Measurements from ENCODE around the gene FMNL2.

Gene FMNL2

DNA sequence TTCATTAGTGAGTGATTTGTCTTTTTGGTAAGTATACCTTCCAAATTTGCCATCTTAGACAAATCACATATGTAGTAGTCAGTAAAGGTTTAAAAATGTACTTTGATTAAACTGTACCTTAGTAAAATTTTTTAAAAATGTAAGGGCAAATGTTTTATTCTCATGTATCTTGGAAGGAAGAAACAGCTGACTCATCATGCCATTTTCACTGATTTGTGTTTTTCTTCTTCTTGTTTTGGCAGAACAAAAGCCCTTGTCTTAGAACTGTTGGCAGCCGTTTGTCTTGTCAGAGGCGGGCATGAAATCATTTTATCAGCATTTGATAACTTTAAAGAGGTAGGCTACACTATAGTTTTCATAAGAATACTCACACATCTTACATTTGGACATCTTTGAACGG lies 245.7 kb downstream of the FMNL2 start:
- no peak for DNase-seq (ENCODE audit: low read depth, low spot score)

DNA sequence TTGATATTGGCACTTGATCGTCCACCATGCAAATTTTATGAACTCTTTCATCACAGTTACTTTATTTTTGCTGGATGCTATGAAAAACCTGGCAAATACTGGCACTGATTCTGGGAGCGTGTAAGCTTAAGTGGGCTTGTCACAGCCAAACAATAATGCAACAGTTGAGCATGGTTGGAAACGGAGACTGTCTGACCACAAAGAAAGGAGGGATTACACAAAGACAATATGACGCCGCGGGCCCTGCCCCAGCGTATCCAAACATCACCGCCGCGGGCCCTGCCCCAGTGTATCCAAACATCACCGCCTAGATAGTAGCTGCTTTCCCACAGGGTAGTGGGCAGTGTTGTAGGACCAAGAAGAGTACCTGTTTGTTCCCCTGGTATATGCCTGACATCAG lies 246.4 kb downstream of the FMNL2 start:
- DNase-seq (ENCODE audit: low read depth, low spot score), result no peak

DNA sequence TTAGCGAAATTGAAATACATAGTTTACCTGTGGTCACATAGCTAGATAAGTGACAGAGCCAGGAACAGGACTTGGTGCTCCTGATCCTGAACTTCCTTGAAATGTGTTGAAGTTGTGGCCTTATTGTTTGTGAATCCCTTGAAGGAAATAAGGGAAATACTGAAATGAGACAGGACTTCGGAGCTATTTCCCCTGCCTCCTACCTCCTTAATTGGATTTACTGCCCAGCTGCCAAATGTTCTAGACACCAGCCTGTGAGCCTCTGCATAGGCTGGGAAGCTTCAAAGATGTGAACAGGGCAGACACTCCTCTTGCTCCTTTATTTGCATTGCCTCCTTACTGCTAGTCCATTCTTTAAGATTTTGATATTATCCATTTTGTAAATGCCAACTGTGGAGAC lies 247.1 kb downstream of the FMNL2 start:
- DNase-seq (ENCODE audit: low read depth, low spot score), result no peak

GRCh38 chr2:152583512-152584229 lies 248.7 kb downstream of the FMNL2 start:
- DNase-seq (ENCODE audit: low read depth, low spot score), result no peak

DNA sequence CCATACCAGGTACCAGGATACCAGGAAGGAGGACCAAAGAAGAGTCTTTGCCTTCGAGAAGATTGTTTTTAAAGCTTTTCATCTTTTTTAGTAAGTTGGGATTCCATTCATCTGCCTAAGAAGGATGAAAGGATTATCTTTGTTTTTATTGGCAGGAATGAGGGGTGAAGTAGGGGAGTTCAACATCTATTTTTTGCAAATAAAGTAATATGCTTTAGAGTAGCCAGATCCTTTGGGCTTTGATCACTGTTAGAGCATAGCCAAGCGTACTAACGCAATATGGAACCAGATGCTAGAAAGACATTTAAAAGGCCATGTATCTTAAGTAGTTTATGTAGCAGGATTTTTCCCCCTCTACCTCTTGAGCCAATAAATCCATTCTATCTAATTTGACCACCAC lies 249.3 kb downstream of the FMNL2 start:
- no peak for DNase-seq (ENCODE audit: low read depth, low spot score)

DNA sequence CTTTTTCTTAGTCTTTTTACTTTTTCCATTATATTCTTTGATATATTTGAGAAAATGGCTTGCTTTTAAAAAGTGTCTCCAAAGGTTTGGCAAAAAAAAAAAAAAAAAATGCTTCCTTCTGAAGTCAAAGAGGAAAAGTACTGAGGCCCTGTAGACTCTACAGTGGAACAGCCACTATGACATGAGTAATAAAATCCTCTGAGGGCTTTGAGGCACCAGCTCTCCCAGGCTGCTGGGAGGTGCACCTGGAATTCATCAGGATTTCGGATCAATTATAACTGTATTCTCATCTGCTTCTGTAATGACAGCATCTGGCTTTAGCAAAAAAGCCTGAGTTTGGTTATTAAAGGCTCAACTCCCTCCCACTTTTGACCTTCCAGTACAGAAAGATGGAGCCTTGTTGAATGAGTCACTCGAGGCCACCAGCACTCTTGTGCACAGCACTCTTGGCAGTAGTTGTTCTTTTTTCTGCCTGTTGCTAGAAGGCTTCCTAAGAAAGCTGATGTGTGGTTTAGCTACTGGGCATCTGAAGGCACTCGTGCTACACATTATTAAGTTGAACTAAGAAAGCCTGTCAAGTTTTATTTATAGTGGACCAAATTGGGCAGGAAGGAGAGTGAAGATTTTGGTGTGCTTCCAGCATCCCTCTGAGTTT lies 251.0 kb downstream of the FMNL2 start:
- no peak for DNase-seq (ENCODE audit: low read depth, low spot score)

DNA sequence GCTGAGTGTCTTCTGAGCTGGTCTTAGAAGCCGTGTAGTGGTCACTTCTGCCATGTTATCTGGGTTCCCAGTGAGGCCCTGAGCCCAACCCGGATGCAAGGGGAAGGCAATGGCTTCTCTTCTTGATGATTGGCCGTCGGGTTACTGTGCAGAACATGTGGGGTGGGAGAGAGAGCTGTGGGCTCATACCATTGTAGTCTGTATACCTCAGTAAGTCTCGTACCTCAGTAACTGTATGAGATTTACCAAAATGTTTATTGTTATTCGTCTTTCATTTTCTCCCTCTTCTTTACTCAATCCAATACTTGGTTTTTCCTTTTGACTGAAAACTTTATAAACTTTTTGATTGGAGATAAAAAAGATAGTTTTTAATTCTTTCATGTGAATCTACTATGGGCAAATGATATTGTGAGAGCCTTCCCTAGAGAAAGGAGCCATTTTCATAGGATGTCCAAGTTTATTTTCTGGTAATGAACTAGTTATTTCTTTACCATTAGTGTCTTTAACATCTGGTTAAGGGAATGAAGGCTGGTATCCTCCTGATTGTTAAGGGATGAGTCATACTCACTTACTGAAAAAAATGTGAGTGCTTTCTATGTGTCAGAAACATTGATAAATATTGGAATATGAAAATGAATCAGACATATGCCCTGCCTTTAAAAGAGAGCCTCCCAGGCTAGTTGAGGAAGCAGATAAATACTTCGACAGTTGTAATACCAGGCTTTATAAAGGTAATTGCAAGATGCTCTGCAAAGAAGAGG lies 252.4 kb downstream of the FMNL2 start:
- no peak for DNase-seq (ENCODE audit: low read depth, low spot score)

DNA sequence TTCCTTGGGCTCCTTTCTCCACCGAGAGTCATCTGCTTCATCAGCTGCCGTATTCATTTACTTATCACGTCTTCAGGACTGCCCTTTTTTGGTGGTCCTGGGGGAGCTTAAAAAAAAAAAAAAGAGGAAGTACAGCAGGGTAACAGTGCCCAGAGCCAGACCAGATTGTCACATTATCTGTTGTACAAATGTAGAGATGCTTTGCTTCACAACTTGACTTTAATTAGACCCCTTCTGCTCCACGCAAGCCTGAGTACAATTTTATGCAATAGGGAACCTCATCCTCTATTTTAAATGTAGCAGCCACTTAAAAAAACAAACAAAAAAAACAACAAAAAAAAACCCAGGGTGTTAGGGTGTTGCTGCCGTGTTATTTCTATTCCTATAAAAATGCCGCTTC lies 254.0 kb downstream of the FMNL2 start:
- DNase-seq (ENCODE audit: low read depth, low spot score), result no peak

DNA sequence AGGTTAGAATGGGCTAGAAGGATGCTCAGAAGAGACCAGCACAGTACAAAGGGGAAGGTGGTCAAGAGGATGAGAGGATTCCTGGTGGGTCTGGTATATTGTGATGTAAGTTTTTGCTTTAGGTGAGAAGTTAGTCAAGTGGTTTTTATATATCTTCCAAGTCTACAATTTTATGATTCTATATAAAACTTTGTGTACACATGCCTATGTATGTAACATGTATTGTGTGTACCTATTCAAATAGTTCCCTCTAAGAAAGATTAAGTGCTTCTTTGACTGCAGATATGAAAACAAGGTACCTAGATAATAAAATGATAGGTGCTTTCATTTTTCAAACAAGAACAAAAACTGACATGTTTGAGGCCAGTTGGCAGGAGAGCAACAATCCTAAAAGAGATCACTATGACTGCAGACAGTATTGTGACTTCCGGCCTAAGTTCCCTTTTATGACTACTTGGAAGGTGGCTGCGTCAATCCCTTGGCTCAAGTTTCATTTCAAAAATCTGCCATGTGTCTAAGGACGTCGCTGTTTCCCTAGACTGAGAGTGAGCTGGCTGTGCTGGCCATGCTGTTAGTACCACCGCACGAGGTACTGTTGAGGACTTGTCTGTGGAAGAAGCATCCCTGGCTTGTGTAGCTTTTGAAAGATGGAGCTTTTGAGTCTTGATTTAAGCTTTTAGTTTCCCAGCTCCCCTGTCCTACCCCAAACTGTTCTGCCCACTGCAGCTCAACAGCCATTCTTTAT lies 259.2 kb downstream of the FMNL2 start:
- no peak for DNase-seq (ENCODE audit: low read depth, low spot score)

GRCh38 chr2:152594792-152595191 lies 259.8 kb downstream of the FMNL2 start:
- DNase-seq (ENCODE audit: low read depth, low spot score), result no peak

- no peak for DNase-seq (ENCODE audit: low read depth, low spot score)
Observed at GRCh38 chr2:152598975-152599759, 264.2 kb downstream of the FMNL2 start.

DNA sequence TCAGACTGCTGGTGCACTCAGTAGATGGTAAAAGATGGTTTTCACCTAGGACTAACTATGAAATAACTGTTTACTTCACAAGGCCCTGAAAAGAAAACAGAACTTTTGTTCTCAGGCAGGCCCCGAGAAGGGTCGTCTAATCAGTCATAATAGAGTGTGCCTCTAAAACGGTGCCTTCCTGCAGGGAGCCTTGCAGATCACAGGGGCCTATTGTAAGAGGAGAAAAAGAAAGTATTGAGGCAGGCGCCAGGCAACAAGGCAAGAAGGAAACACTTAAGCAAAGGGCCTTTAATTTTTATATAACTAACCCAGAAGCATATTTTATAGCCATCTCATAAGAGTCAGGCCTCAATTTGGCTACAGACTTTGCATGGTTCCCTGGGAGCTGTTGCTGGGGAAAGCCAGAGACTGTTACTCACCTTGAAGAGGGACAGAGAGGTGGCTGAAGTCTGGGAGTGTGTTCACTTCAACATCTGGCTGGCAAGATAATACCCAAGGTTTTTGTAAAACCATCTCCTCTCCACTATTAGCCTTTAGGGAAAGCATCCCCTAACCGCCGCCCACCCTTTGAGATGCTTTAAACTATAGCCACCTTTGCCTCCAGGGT lies 265.2 kb downstream of the FMNL2 start:
- DNase-seq (ENCODE audit: low read depth, low spot score), result no peak

DNA sequence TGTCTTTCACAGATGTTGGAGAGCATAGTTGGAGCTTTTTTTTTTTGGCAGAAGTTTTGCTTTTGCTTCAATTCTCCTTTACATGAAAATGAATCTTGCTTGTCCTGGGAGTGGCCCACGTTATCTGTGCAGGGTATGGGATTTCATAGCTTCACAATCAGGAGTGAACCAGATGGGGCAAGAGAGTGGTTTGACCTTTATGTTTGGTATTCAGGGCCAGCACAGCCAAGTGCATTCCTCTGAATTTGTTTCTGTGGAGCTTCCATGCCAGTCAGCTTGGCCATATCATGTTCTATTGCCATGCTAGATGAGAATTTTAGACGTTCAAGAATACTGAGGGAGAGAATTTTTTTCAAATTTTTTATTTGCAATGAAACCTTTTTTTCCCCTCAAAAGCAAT lies 265.7 kb downstream of the FMNL2 start:
- DNase-seq (ENCODE audit: low read depth, low spot score), result no peak

GRCh38 chr2:152602750-152603149 lies 267.8 kb downstream of the FMNL2 start:
- DNase-seq (ENCODE audit: low read depth, low spot score), result no peak

GRCh38 chr2:152603166-152603565 lies 268.2 kb downstream of the FMNL2 start:
- no peak for DNase-seq (ENCODE audit: low read depth, low spot score)

- no peak for DNase-seq (ENCODE audit: low read depth, low spot score)
Observed at GRCh38 chr2:152606081-152606480, 271.1 kb downstream of the FMNL2 start.

DNA sequence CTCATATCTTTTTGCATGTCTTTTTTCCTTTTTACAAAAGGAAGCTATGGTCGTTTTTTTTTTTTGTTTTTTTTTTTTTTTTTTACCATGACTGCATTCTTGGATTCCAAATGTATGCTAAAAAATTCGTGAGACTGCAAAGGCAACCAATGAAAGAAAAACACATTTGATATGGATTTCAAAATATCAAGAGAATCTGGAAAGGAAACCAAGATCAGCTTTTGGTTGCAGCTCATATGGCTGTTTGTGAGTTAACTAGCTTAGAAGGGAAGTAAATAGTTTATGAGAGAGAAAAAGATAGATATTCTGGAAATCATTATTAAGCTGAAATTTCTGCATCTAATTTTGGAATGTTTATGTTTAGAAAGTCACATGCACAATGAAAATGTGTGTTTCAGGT lies 272.0 kb downstream of the FMNL2 start:
- no peak for DNase-seq (ENCODE audit: low read depth, low spot score)

GRCh38 chr2:152607793-152608300 lies 272.9 kb downstream of the FMNL2 start:
- DNase-seq (ENCODE audit: low read depth, low spot score), result no peak

GRCh38 chr2:152609154-152609553 lies 274.2 kb downstream of the FMNL2 start:
- no peak for DNase-seq (ENCODE audit: low read depth, low spot score)

- no peak for DNase-seq (ENCODE audit: low read depth, low spot score)
Observed at GRCh38 chr2:152609699-152610098, 274.7 kb downstream of the FMNL2 start.

All from activated CD4-positive, CD25-positive, alpha-beta regulatory T cell treated with anti-CD3 and anti-CD28 coated beads, Interleukin-2, amount 50 U/mL, for 16 hours (primary cell).